GM11168 (cell line): ENCODE results near the gene PRKCQ.

Source experiments
- in situ Hi-C: fragments of 300-500 bp; cut with MboI; formaldehyde crosslinking; loops from one replicate; pipeline ENCODE4 v1.12.0; 2022; ENCODE audit warnings: low sequenced_read_pairs; ENCODE audit not compliant: unreplicated experiment

PRKCQ gene

DNA sequence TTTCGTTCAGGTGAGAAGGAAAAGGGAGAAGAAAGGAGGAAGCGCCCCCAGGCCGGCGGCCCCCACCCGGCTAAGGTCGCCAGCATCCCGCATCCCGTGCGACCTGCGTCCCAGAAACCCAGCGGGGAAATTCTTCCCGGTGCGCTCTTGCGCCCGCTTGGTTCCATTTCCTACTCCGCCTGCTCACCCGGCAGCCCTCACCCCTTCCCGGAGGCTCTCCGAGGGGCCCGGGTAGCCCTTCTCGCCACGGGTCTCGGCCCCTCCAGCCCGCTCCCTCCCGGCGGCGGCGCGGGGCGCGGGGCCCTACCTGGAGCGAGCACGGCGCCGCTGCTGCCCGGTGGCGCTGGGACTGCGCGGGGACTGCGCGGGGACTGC lies at the start of gene PRKCQ:
PRKCQ (minus strand) TSS at position 373 of the 375 bp plus-strand sequence. CDS start 65,141 bp downstream, outside the sequence.
- in situ Hi-C loops = no loop called here

GRCh38 chr10:6625428-6625827 lies 45.4 kb upstream of the PRKCQ start:
- in situ Hi-C loops = no loop called here

GRCh38 chr10:6624392-6624791 lies 44.3 kb upstream of the PRKCQ start:
- in situ Hi-C loops = no loop called here

DNA sequence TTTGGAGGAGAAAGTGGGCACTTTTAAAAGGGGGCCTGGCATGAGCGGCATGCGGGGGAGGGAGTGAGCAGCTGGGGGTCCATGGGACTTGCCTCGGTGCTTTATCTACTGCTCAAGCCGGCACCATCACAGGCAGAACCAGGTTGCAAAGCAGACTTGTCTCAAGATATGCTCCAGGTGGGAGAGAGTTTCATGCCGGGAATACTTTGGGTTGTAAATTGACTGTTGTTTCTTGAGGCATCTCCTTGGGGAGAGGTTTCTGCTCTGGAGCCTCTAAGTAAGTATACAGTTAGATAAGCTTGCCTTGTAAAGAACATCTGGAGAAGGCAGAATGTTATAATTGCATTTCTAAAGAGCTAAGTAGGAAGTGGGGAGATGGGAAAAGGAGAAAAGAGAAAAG lies 42.8 kb upstream of the PRKCQ start:
- in situ Hi-C loops = no loop called here

DNA sequence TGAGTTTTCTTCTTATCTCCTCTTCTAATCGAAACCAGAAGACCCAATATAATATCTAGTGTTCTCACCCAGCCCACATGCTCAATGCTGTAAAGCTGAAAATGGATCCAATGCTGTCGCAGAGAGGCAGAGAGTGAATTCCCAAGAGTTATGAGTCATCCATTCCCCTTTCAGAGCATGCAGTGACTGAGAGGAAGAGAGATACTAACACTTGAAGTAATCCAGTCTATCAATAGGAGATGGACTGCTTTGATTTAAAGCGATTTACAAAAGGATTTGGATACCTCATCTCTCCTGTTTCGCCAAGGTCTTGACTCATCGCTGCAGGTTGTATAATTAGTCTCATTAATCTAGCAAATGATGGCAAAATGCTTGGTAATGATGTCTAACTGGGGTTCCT lies 41.5 kb upstream of the PRKCQ start:
- in situ Hi-C loops = no loop called here

DNA sequence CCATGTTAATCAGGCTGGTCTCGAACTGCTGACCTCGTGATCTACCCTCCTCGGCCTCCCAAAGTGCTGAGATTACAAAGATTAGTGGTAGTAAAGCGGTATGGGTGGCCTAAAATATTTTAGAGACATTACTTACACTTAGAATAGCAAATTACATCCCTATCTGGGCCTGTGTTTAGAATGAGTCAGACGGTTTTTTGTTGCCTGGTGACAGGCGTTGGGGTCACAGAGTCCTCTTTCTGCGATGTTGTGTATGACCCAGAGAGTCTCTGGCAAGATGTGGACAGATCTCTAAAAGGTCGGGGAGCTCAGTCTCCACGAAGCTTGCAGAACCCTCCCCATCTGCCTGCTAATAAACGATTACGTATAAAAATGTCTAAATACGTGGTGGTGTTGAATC lies 39.6 kb upstream of the PRKCQ start:
- in situ Hi-C loops = no loop called here

DNA sequence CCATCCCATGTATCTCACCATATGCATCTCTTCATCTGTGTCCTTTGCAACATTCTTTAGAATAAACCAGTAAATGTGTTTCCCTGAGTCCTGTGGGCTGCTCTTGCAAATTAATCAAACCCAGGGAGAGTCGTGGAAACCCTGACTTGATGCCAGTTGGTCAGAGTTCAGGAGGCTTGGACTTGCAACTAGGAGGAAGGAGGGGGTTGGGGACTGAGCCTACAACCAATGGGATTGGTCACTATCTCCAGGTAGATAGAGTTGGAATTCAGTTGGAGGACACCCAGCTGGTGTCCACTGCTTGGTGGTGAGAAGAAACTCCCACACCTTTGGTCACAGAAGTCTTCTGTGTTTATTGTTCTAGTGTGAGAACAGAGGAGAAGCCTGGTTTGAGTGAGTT lies 38.3 kb upstream of the PRKCQ start:
- in situ Hi-C loops = no loop called here

DNA sequence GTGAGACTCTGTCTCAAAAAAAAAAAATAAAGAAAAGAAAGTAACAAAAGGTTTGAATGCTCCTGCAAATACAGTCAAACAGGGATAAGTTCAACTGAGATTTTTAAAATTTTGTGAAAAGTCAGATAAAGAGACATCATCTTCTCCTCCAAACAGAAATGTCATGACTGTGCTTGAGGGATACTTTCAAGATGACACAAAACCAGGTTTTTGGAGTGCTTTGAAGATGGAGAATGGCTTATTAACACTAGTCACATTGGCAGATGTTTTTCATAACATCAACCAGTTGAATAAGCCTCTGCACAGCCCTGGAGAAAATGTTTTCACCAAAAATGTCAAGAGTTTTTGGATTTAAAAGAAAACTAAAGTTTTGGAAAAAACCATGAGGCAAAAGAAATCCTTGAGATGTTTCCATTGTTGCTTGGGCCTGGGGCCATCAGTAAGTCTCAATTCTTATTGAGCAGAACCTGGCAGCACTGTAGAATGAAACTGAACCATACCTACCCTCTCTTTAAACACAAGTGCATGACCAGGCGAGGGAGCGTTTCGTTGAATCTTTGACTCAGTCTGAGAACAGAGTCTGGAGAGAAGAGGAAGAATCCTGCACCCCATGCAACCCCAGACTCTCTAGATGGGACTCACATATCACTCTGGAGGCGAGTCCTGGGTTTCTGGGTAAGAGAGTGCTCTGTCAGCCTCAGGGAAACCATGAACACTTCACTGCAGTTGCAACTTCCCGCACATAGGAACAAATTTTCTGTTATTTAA lies 37.4 kb upstream of the PRKCQ start:
- in situ Hi-C loops = no loop called here

GRCh38 chr10:6615971-6616370 lies 35.9 kb upstream of the PRKCQ start:
- in situ Hi-C loops = no loop called here

DNA sequence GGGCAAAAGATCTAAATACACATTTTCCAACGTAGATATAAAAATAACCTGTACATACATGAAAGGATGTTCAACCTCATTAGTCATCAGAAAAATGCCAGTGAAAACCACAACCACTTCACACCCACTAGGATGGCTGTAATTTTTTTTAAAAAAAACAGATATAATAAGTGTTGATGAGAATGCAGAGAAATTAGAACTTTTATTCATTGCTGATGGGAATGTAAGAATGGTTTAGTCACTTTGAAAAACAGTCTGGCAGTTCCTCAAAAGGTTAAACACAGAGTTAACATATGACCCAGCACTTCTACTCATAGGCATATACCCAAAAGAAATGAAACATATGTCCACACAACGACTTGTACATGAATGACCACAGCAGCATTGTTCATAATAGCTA lies 32.3 kb upstream of the PRKCQ start:
- in situ Hi-C loops = no loop called here

DNA sequence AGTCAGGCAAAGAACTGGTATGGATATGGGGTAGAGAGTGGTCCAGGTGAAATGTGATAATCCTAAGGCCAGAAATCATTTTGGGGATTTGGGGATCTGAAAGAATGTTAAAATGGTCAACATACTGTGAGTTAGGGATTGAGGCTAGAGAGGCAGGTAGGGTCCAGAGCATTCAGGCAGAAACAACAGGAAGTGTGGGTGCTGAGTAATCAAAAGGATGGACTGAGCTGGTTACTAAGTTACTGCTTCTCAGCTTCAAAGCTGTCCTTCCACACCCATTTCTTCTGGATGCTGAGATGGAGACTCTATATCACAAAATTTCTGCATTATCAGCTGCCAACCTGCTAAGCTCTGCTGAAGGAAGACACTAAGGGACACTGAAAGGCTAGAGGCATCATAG lies 30.6 kb upstream of the PRKCQ start:
- in situ Hi-C loops = no loop called here

- in situ Hi-C loops = no loop called here
These were observed 29.5 kb upstream of the PRKCQ start for GRCh38 chr10:6609625-6610024.

- in situ Hi-C loops = no loop called here
These were observed 27.7 kb upstream of the PRKCQ start for GRCh38 chr10:6607778-6608177.

GRCh38 chr10:6607182-6607581 lies 27.1 kb upstream of the PRKCQ start:
- in situ Hi-C loops = no loop called here

DNA sequence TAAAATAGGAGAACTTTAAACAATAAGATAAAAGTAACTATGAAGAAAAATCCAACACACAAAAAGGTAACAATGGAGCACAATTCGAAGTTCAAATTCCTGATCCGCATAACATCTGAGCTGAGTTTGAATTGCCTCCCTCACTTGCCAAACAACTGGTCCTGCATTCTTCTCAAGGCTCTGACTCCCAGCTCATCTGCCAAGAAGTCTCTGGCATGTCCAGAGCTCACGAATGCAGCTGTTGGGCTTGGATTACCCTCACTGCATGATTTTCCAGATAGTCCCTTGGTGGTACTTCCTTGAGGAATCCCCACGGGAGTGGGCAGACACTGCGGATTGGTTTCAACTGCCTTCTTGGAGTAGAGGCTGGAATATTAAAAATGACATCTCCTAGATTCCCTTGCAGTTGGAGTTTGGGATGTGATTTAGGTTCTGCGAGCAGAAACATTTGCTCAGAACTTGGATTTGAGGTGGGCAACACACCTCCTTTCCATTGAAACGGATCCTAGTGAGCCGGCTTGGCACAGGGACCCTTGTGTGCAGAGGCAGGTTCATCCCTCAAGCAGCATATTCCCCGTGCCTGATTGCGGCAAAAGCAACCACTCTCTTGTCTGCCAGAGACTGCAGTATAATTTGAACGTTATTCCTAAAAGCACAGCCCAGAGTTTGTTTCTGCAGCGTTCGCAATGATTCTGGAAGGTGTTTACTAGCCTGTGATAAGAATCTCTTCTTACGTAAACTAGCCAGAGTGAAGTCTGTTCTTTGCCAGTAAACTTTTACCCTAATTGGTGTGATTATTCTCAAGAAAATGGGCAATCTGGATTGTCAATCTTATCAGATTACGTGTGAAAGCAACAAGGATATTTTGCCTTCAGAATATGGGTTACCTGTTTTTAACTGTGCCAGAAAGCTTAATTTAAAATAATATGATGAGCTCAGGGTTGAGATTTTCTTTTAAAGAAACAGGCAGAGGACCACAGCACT lies 23.4 kb upstream of the PRKCQ start:
- in situ Hi-C loops = no loop called here

GRCh38 chr10:6602700-6603084 lies 22.6 kb upstream of the PRKCQ start:
- in situ Hi-C loops = no loop called here

DNA sequence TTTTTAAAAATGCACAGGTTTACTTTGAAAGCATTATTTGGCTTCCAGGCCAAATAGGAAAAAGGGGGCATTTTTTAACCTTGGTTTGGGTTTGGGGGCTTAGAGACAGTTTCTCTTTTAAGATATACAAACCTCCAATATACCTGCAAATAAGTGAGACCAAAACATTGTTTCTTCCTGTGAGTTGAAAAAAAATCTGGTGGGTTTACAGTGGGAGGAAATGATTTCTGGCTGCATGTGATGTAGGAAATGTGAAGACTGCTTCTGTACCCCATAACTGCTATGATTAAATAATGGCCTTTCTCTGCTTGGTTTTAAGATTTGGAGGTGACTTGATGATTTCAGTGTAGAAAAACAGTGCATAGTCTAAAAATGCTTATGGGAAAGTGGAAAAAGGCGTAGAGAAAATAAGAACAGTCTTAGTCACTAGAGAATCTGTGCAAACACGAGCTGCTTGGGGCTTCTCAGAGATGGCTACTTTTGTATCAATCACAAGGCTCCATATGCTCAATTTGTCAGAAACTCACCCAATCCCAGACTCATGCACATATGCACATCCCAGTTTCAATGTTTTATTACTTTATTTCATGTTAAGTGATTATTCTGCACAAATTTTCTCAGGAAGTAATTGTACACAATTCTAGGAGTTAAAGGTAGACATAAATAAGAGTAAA lies 22.1 kb upstream of the PRKCQ start:
- in situ Hi-C loops = no loop called here

DNA sequence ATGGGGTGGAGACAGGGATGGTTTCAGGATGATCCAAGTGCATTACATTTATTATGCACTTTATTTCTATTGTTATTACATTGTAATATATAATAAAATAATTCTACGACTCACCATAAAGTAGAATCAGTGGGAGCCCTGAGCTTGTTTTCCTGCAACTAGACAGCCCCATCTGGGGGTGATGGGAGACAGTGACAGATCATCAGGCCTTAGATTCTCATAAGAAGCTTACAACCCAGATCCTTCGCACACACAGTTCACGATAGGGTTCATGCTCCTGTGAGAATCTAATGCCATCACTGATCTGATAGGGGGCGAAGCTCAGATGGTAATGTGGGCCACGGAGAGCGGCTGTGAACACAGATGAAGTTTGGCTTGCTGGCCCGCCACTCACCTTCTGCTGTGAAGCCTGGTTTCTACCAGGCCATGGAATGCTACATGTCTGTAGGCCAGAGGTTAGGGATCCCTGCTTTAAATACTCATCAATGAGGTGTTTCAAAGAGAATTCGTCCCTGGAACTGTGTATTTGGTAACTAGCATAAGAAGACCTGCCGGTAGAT lies 21.2 kb upstream of the PRKCQ start:
- in situ Hi-C loops = no loop called here

GRCh38 chr10:6600224-6600987 lies 20.3 kb upstream of the PRKCQ start:
- in situ Hi-C loops = no loop called here

DNA sequence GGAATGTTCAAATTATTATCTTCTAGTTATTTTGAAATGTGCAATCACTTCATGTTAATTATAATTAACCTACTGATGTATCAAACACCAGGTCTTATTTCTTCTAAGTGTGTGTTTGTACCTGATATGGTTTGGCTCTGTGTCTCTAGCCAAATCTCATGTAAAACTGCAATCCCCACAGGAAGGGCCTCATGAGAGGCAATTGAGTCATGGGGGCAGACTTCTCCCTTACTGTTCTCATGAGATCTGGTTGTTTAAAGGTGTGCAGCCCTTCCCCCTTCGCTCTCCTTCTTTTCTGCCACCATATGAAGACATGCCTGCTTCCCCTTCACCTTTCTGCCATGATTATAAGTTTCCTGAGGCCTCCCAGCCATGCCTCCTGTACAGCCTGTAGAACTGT lies 18.6 kb upstream of the PRKCQ start:
- in situ Hi-C loops = no loop called here
